IMR-90 (cell line): ENCODE results near the gene MAP3K3. TPM values are rescaled to one million over a fixed set of nuclear protein-coding genes. Genes with fewer than 3 reads are reported as not detected.

Experiments used
- ATAC-seq: fragments of 200-7000 bp; cut with Tn5 transposase; 2 replicates; pipeline ENCODE4 v1.9.1; 2020; ENCODE audit warnings: low read depth, mild to moderate bottlenecking, moderate library complexity
- BruUV-seq: library from RNA; stranded (reverse); fragments of 400-500 nt; replicated peaks from 2 replicates; lab custom pipeline; 2021; lab: Mats Ljungman, UMichigan
- CTCF ChIA-PET: fragments of 300-600 bp; formaldehyde crosslinking; extraction: SDS; loops from one replicate; lab custom pipeline; 2021; ENCODE audit warnings: antibody characterized with exemption; lab: Yijun Ruan, JAX
- POLR2A ChIA-PET: fragments of 300-600 bp; sonication (Branson Sonifier 250); formaldehyde crosslinking; loops from one replicate; lab custom pipeline; 2022; ENCODE audit warnings: antibody characterized with exemption; ENCODE audit not compliant: unreplicated experiment; lab: Charles Lee
- DNase-seq: peaks from one replicate; pipeline ENCODE4 v3.0.0; 2013
- H2AFZ ChIP-seq: replicated peaks from 2 replicates; pipeline ENCODE3; 2013; ENCODE audit warnings: low read length, mild to moderate bottlenecking; ENCODE audit not compliant: poor library complexity
- H2AK5ac ChIP-seq: 2 replicates; pipeline ENCODE4 v1.6.1; 2013; ENCODE audit warnings: low read depth, low read length, inconsistent platforms
- H2AK9ac ChIP-seq: replicated peaks from 2 replicates; pipeline ENCODE3; 2013; ENCODE audit warnings: mild to moderate bottlenecking, low read depth, low read length, moderate library complexity; ENCODE audit not compliant: poor library complexity
- H2BK120ac ChIP-seq: 2 replicates; pipeline ENCODE4 v1.6.1; 2013; ENCODE audit warnings: low read depth, low read length, inconsistent platforms
- H2BK15ac ChIP-seq: 3 replicates; pipeline ENCODE4 v1.6.1; 2013; ENCODE audit warnings: low read depth, low read length, inconsistent platforms
- H2BK20ac ChIP-seq: 2 replicates; pipeline ENCODE4 v1.6.1; 2013; ENCODE audit warnings: low read depth, mild to moderate bottlenecking, inconsistent platforms, low read length, moderate library complexity
- H2BK5ac ChIP-seq: 2 replicates; pipeline ENCODE4 v1.6.1; 2013; ENCODE audit warnings: mild to moderate bottlenecking, low read depth, low read length, inconsistent platforms; ENCODE audit not compliant: poor library complexity, severe bottlenecking
- H3K14ac ChIP-seq: replicated peaks from 2 replicates; pipeline ENCODE4 v1.6.1; 2013; ENCODE audit warnings: low read depth, low read length, inconsistent platforms
- H3K18ac ChIP-seq: 2 replicates; pipeline ENCODE4 v1.6.1; 2013; ENCODE audit warnings: low read depth, low read length, control low read depth
- H3K23ac ChIP-seq: 2 replicates; pipeline ENCODE4 v1.6.1; 2013; ENCODE audit warnings: low read depth, low read length, inconsistent platforms
- H3K27ac ChIP-seq: 2 replicates; pipeline ENCODE4 v1.5.1; 2013; ENCODE audit warnings: mild to moderate bottlenecking, control low read depth, low read length; ENCODE audit not compliant: insufficient read depth
- H3K27me3 ChIP-seq: 2 replicates; pipeline ENCODE4 v1.6.1; 2013; ENCODE audit warnings: low read length; ENCODE audit not compliant: control insufficient read depth, insufficient read depth
- H3K36me3 ChIP-seq: 2 replicates; pipeline ENCODE4 v1.6.1; 2013; ENCODE audit warnings: low read length, mixed read lengths; ENCODE audit not compliant: control insufficient read depth, insufficient read depth
- H3K4ac ChIP-seq: 2 replicates; pipeline ENCODE4 v1.6.1; 2013; ENCODE audit warnings: low read depth, low read length, inconsistent platforms
- H3K4me1 ChIP-seq: 2 replicates; pipeline ENCODE4 v1.6.1; 2013; ENCODE audit warnings: low read length, mixed read lengths; ENCODE audit not compliant: control insufficient read depth, insufficient read depth
- H3K4me2 ChIP-seq: 2 replicates; pipeline ENCODE4 v1.6.1; 2013; ENCODE audit warnings: low read depth, mild to moderate bottlenecking, control low read depth, low read length, moderate library complexity
- H3K4me3 ChIP-seq: 2 replicates; pipeline ENCODE4 v1.5.1; 2013; ENCODE audit warnings: low read depth, mild to moderate bottlenecking, control low read depth, low read length, moderate library complexity; ENCODE audit not compliant: insufficient read depth
- H3K56ac ChIP-seq: 2 replicates; pipeline ENCODE4 v1.6.1; 2013; ENCODE audit warnings: low read length, inconsistent platforms; ENCODE audit not compliant: insufficient read depth; ENCODE audit errors: extremely low read depth
- H3K79me1 ChIP-seq, 2 experiments: 2 replicates each; pipeline ENCODE4 v1.6.1; 2013; ENCODE audit warnings: low read length in 2 of 2, inconsistent platforms in 1 of 2, low read depth in 1 of 2
- H3K9ac ChIP-seq: 2 replicates; pipeline ENCODE4 v1.6.1; 2013; ENCODE audit warnings: low read depth, low read length, control low read depth
- H3K9me1 ChIP-seq: 2 replicates; pipeline ENCODE4 v1.6.1; 2013; ENCODE audit warnings: low read length, inconsistent platforms; ENCODE audit not compliant: insufficient read depth
- H3K9me3 ChIP-seq: 2 replicates; pipeline ENCODE4 v1.6.1; 2013; ENCODE audit warnings: low read length; ENCODE audit not compliant: control insufficient read depth, insufficient read depth
- H4K20me1 ChIP-seq: 2 replicates; pipeline ENCODE4 v1.6.1; 2013; ENCODE audit warnings: low read length, inconsistent platforms; ENCODE audit not compliant: insufficient read depth
- H4K5ac ChIP-seq: 2 replicates; pipeline ENCODE4 v1.6.1; 2013; ENCODE audit warnings: mild to moderate bottlenecking, low read depth, low read length, control low read depth
- H4K8ac ChIP-seq, 2 experiments: 2 replicates each; pipeline ENCODE4 v1.6.1; 2013; ENCODE audit warnings: low read depth in 2 of 2, low read length in 2 of 2, control low read depth in 1 of 2, inconsistent platforms in 1 of 2
- H4K91ac ChIP-seq: 2 replicates; pipeline ENCODE4 v1.6.1; 2013; ENCODE audit warnings: low read depth, low read length, inconsistent platforms; ENCODE audit not compliant: insufficient read depth
- BHLHE40 ChIP-seq: fragments of 150-350 bp; IDR thresholded peaks from 2 replicates; pipeline ENCODE4 v1.6.1; 2016; ENCODE audit warnings: mild to moderate bottlenecking, low read depth, low read length
- CTCF ChIP-seq: conservative IDR thresholded peaks from 2 replicates; pipeline ENCODE4 v1.5.1; 2012; ENCODE audit warnings: mild to moderate bottlenecking, low read depth, low read length, improper control_type of control experiment
- SMC3 ChIP-seq: fragments of 150-350 bp; IDR thresholded peaks from 2 replicates; pipeline ENCODE4 v1.6.1; 2016; ENCODE audit warnings: low read depth, mild to moderate bottlenecking, antibody characterized with exemption, low read length, moderate library complexity
- USF2 ChIP-seq: fragments of 150-350 bp; IDR thresholded peaks from 2 replicates; pipeline ENCODE4 v1.6.1; 2017; ENCODE audit warnings: mild to moderate bottlenecking, antibody characterized with exemption, low read length, low read depth
- WGBS, 2 experiments: methylation state at CpG; one replicate each; pipeline versions ENCODE4 v1.1.5 to v1.1.7; 2013; ENCODE audit warnings: missing lambda C conversion rate in 2 of 2; ENCODE audit not compliant: insufficient read length in 1 of 2; ENCODE audit errors: extremely low coverage in 2 of 2; 5-methylcytosine and 5-hydroxymethylcytosine counted together
- dilution Hi-C: fragments of 300-500 bp; cut with HindIII; formaldehyde crosslinking; loops from one replicate; pipeline ENCODE4 v1.14.3; 2018; ENCODE audit warnings: low sequenced_read_pairs; ENCODE audit not compliant: unreplicated experiment
- in situ Hi-C: fragments of 300-500 bp; cut with MboI; formaldehyde crosslinking; loops from 3 replicates; pipeline ENCODE4 v1.14.3; 2019; ENCODE audit warnings: low sequenced_read_pairs, inconsistent platforms, mixed read lengths
- intact Hi-C: fragments of 100-400 bp; cut with micrococcal nuclease; formaldehyde crosslinking; loops from 2 replicates; pipeline ENCODE4 v1.10.0; 2022
- polyA plus RNA-seq, 3 experiments: library from polyadenylated mRNA; depleted of rRNA; stranded (reverse); fragments of >200 nt; gene quantifications; 2 replicates each; pipeline ENCODE4 v1.2.3, GENCODE V29; 2012; ENCODE audit warnings: low replicate concordance in 1 of 3
- total RNA-seq: library from RNA; depleted of rRNA; stranded (reverse); fragments of >200 nt; gene quantifications from 2 replicates; pipeline ENCODE4 v1.2.3, GENCODE V29; 2012

The MAP3K3 gene
- total and polyA plus RNA-seq, 2 of the 4 experiments (the other 2 are of a cell fraction) = 19.1 to 25.6 TPM

GRCh38 chr17:63698886-63699637 lies 76.8 kb downstream of the MAP3K3 start:
- Histone ChIP-seq H3K4ac (no peak overlapping the region), H3K4me1 (no peaks in the 10 kb centered on the region), H3K9me3 (no peaks in the 10 kb centered on the region), H2AK5ac (no peak overlapping the region), H3K27me3 (no peaks in the 10 kb centered on the region), H3K4me2 (peak overlapping the region; percentile 55; the same call in 1 of the 2 replicates), H3K9ac (peak overlapping the region; percentile 22; the same call in 1 of the 2 replicates), H4K5ac (no peak overlapping the region; the same call in 1 of the 2 replicates), H3K56ac (no peak overlapping the region), H2BK15ac (no peak overlapping the region), H2AFZ (peak overlapping the region; percentile 78), H2BK120ac (no peak overlapping the region), H3K18ac (no peak overlapping the region), H3K79me1 (peaks cover 0 to 33% of the 10 kb centered on the region in 2 experiments; a peak in 2 of 4 replicates), H3K36me3 (peaks cover 17% of the 10 kb centered on the region), H3K4me3 (peak overlapping the region; percentile 84), H2BK5ac (no peak overlapping the region), H2BK20ac (no peak overlapping the region), H3K23ac (no peak overlapping the region), H3K9me1 (no peaks in the 10 kb centered on the region), H2AK9ac (peak overlapping the region; percentile 4), H3K14ac (no peak overlapping the region), H4K91ac (no peak overlapping the region; the same call in 1 of the 2 replicates), H4K8ac (no peak overlapping the region; a peak in 1 of 4 replicates), H3K27ac (peak overlapping the region; percentile 11; the same call in 1 of the 2 replicates), H4K20me1 (peaks cover 5% of the 10 kb centered on the region)
- intact Hi-C loops = loop anchor here (5.0 kb wide), 1 partner anchor 272 kb away; no protein-coding TSS in a partner anchor
- DNase-seq (peak; percentile 29), ATAC-seq (peak; percentile 4; the same call in 1 of the 2 replicates)
- dilution Hi-C loops = no loop called here
- no CpG with 5 or more reads among the region's 45 CpGs for WGBS, 2 experiments
- TF ChIP-seq SMC3 = no peak
- TF ChIP-seq BHLHE40 = no peak
- no peak for TF ChIP-seq USF2
- no peak for TF ChIP-seq CTCF
- CTCF ChIA-PET = no interaction called here
- POLR2A ChIA-PET = no interaction called here
- no TSS peak for BruUV-seq
- in situ Hi-C loops = no loop called here
